Measurements from ENCODE around the gene HMCES.

The HMCES gene

GRCh38 chr3:129278439-129278965 is at the start of gene HMCES:
Gene HMCES, plus strand, starts transcription at chr3:129278870. Its CDS starts 863 bp downstream, at chr3:129279733.
- peak; percentile 76 to 89 (median 85) for DNase-seq (ENCODE audit: low read depth in 2 of 3, low spot score in 2 of 3)

GRCh38 chr3:129228891-129229585 is 49.6 kb upstream of the HMCES start:
- no peak for DNase-seq (ENCODE audit: low read depth in 2 of 3, low spot score in 2 of 3)

- DNase-seq (ENCODE audit: low read depth in 2 of 3, low spot score in 2 of 3) = no peak
Measured at GRCh38 chr3:129230311-129231019, 48.2 kb upstream of the HMCES start.

- DNase-seq (ENCODE audit: low read depth in 2 of 3, low spot score in 2 of 3) = no peak
Measured at GRCh38 chr3:129231331-129232119, 47.1 kb upstream of the HMCES start.

- DNase-seq (ENCODE audit: low read depth in 2 of 3, low spot score in 2 of 3) = no peak
Measured at GRCh38 chr3:129233538-129233937, 45.1 kb upstream of the HMCES start.

GRCh38 chr3:129234441-129234840 is 44.2 kb upstream of the HMCES start:
- DNase-seq (ENCODE audit: low read depth in 2 of 3, low spot score in 2 of 3) = no peak

- DNase-seq (ENCODE audit: low read depth in 2 of 3, low spot score in 2 of 3) = no peak
Measured at GRCh38 chr3:129235344-129235917, 43.2 kb upstream of the HMCES start.

GRCh38 chr3:129238945-129239705 is 39.5 kb upstream of the HMCES start:
- peak in 1 of 3 experiments; percentile 23 for DNase-seq (ENCODE audit: low read depth in 2 of 3, low spot score in 2 of 3)

GRCh38 chr3:129239991-129240390 is 38.7 kb upstream of the HMCES start:
- no peak for DNase-seq (ENCODE audit: low read depth in 2 of 3, low spot score in 2 of 3)

GRCh38 chr3:129240436-129240835 is 38.2 kb upstream of the HMCES start:
- no peak for DNase-seq (ENCODE audit: low read depth in 2 of 3, low spot score in 2 of 3)

- no peak for DNase-seq (ENCODE audit: low read depth in 2 of 3, low spot score in 2 of 3)
Measured at GRCh38 chr3:129245141-129245540, 33.5 kb upstream of the HMCES start.

- peak in 2 of 3 experiments; percentile 32 to 48 for DNase-seq (ENCODE audit: low read depth in 2 of 3, low spot score in 2 of 3)
Measured at GRCh38 chr3:129245641-129246306, 32.9 kb upstream of the HMCES start.

- DNase-seq (ENCODE audit: low read depth in 2 of 3, low spot score in 2 of 3) = no peak
Measured at GRCh38 chr3:129246636-129247035, 32.0 kb upstream of the HMCES start.

GRCh38 chr3:129248286-129248979 is 30.2 kb upstream of the HMCES start:
- no peak for DNase-seq (ENCODE audit: low read depth in 2 of 3, low spot score in 2 of 3)

- peak; percentile 78 to 83 (median 79) for DNase-seq (ENCODE audit: low read depth in 2 of 3, low spot score in 2 of 3)
Measured at GRCh38 chr3:129249284-129250065, 29.2 kb upstream of the HMCES start, which contains the start of gene COPG1. Gene COPG1, plus strand, starts transcription at chr3:129249606. Its CDS starts 104 bp downstream, at chr3:129249710.

- DNase-seq (ENCODE audit: low read depth in 2 of 3, low spot score in 2 of 3) = no peak
Measured at GRCh38 chr3:129252748-129253147, 25.9 kb upstream of the HMCES start.

- no peak for DNase-seq (ENCODE audit: low read depth in 2 of 3, low spot score in 2 of 3)
Measured at GRCh38 chr3:129254536-129255230, 24.0 kb upstream of the HMCES start.

GRCh38 chr3:129256270-129256669 is 22.4 kb upstream of the HMCES start:
- no peak for DNase-seq (ENCODE audit: low read depth in 2 of 3, low spot score in 2 of 3)

Data from activated CD8-positive, alpha-beta memory T cell treated with anti-CD3 and anti-CD28 coated beads for 48 hours (primary cell).